Measurements from ENCODE around the gene GFER. TPM values are rescaled to one million over a fixed set of nuclear protein-coding genes. Genes with fewer than 3 reads are reported as not detected.

Gene GFER
- polyA plus RNA-seq, 1 donor (not counting 4 experiments of a cell fraction or from before 2014, with no cell fraction given): 12.0 TPM

DNA sequence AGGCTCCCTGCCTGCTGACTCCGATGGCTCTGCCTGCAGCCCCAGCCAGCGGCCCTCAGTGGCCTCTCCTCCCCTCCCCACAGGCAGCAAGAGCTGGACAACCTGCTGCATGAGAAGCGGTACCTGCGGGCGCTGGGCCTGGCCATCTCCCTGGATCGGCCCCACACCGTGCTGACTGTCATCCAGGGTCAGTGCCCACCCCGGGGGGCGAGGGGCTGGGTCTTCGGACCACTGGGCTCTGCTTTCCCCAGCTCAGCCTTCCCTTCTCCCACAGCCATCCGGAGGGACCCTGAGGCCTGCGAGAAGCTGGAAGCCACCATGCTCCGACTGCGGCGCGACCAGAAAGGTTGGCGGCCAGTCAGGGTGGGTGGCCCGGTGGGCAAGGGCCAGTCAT lies 6.1 kb upstream of the GFER start:
- Histone ChIP-seq H3K4me2 (ENCODE audit: control insufficient read depth, extremely low read depth, insufficient read depth, low read depth, low read length) (no peak overlapping the region), H3K27ac (ENCODE audit: control insufficient read depth, insufficient read depth, low read length) (no peak overlapping the region), H3K36me3 (ENCODE audit: control insufficient read depth in 2 of 2, extremely low read depth in 1 of 2, insufficient read depth in 2 of 2, low read length in 2 of 2) (peaks cover 14 to 23% of the 10 kb centered on the region in 2 experiments), H3K9ac (ENCODE audit: control insufficient read depth, extremely low read depth, insufficient read depth, low read length) (no peak overlapping the region), H3K27me3 (ENCODE audit: control insufficient read depth, extremely low read depth, insufficient read depth, low read length) (peaks cover 25% of the 10 kb centered on the region), H3K4me1 (ENCODE audit: control insufficient read depth, extremely low read depth, insufficient read depth, low read length) (peaks cover 32% of the 10 kb centered on the region), H3K4me3 (ENCODE audit: control insufficient read depth in 2 of 3, extremely low read depth in 1 of 3, insufficient read depth in 2 of 3, low read depth in 1 of 3, low read length in 3 of 3) (no peak overlapping the region), H3K9me3 (ENCODE audit: control insufficient read depth, low read depth, low read length) (no peaks in the 10 kb centered on the region), H3K79me2 (ENCODE audit: control insufficient read depth, insufficient read depth, low read length) (peaks cover 19% of the 10 kb centered on the region), H4K20me1 (ENCODE audit: control insufficient read depth, extremely low read depth, insufficient read depth, low read length) (no peaks in the 10 kb centered on the region), H2AFZ (ENCODE audit: control insufficient read depth, low read length) (no peak overlapping the region), H3K9me1 (ENCODE audit: control insufficient read depth, extremely low read depth, insufficient read depth, low read length) (no peaks in the 10 kb centered on the region)
- dilution Hi-C loops (cut with MboI; ENCODE audit: extremely low pct_ligation_motif_present, low sequenced_read_pairs): no loop called here
- TF ChIP-seq CTCF (optimal IDR thresholded peaks at IDR 0.05 in 1 of 3, IDR thresholded peaks at IDR 0.05 in 1 of 3, conservative IDR thresholded peaks at IDR 0.05 in 1 of 3; ENCODE audit: extremely low read depth in 1 of 3, insufficient read depth in 2 of 3, low read length in 3 of 3) (no peak), EZH2 (IDR thresholded peaks at IDR 0.05; ENCODE audit: low read length) (no peak)
- FAIRE-seq: no peak
- no peak for DNase-seq (ENCODE audit: low read depth, low spot score)

DNA sequence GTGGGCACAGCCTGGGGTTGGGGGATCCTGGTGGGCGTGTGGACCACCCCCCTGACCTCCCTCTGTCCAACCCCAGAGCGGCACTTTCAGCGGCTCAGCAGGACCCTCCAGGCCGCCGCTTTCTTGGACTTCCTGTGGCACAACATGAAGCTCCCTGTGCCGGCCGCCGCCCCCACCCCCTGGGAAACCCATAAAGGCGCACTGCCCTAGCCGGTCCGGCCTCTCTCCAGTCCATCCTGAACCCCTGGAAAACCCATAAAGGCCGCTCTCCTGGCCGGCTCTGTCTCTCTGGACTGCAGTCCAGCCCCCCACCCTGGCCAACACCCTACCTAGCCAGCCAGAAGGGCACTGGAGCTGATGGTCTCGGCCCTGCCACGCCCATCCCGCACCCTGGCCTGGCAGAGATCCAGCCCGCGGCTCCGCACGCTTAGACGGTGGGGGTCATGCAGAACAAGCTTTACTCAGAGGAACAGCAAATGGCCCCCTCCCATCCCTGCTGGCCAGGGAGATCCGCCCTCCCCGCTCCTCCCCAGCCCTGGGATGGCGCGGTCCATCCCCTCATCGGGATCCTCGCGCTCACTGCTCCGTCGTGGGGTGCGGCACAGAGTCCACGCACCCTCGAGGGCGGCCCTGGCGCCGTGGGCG lies 5.4 kb upstream of the GFER start:
- no peak overlapping the region for H2AFZ ChIP-seq (ENCODE audit: control insufficient read depth, low read length)
- DNase-seq (ENCODE audit: low read depth, low spot score): no peak
- H3K9me3 ChIP-seq (ENCODE audit: control insufficient read depth, low read depth, low read length): no peaks in the 10 kb centered on the region
- H3K36me3 ChIP-seq (ENCODE audit: control insufficient read depth in 2 of 2, extremely low read depth in 1 of 2, insufficient read depth in 2 of 2, low read length in 2 of 2): peaks cover 14 to 23% of the 10 kb centered on the region in 2 experiments
- H3K9ac ChIP-seq (ENCODE audit: control insufficient read depth, extremely low read depth, insufficient read depth, low read length): peak overlapping the region; percentile 57
- H3K4me1 ChIP-seq (ENCODE audit: control insufficient read depth, extremely low read depth, insufficient read depth, low read length): peaks cover 25% of the 10 kb centered on the region
- H3K27ac ChIP-seq (ENCODE audit: control insufficient read depth, insufficient read depth, low read length): peak overlapping the region; percentile 26
- no peaks in the 10 kb centered on the region for H3K9me1 ChIP-seq (ENCODE audit: control insufficient read depth, extremely low read depth, insufficient read depth, low read length)
- TF ChIP-seq CTCF (optimal IDR thresholded peaks at IDR 0.05 in 1 of 3, IDR thresholded peaks at IDR 0.05 in 1 of 3, conservative IDR thresholded peaks at IDR 0.05 in 1 of 3; ENCODE audit: extremely low read depth in 1 of 3, insufficient read depth in 2 of 3, low read length in 3 of 3): no peak
- TF ChIP-seq EZH2 (IDR thresholded peaks at IDR 0.05; ENCODE audit: low read length): no peak
- dilution Hi-C loops (cut with MboI; ENCODE audit: extremely low pct_ligation_motif_present, low sequenced_read_pairs): no loop called here
- H3K4me3 ChIP-seq (ENCODE audit: control insufficient read depth in 2 of 3, extremely low read depth in 1 of 3, insufficient read depth in 2 of 3, low read depth in 1 of 3, low read length in 3 of 3): peak overlapping the region; percentile 40 to 52 (median 43)
- H3K79me2 ChIP-seq (ENCODE audit: control insufficient read depth, insufficient read depth, low read length): peaks cover 12% of the 10 kb centered on the region
- H3K27me3 ChIP-seq (ENCODE audit: control insufficient read depth, extremely low read depth, insufficient read depth, low read length): peaks cover 32% of the 10 kb centered on the region
- FAIRE-seq: no peak
- peak overlapping the region; percentile 66 for H3K4me2 ChIP-seq (ENCODE audit: control insufficient read depth, extremely low read depth, insufficient read depth, low read depth, low read length)
- no peaks in the 10 kb centered on the region for H4K20me1 ChIP-seq (ENCODE audit: control insufficient read depth, extremely low read depth, insufficient read depth, low read length)

All from keratinocyte (primary cell).